Neural progenitor cell (in vitro differentiated cells): ENCODE results near the gene CCNY.

ENCODE experiments used
- EZH2 ChIP-seq: fragments of 200-600 bp; sonication (generic); IDR thresholded peaks from 2 replicates; pipeline ENCODE4 v1.6.1; 2017; ENCODE audit warnings: antibody characterized with exemption, mild to moderate bottlenecking, moderate library complexity
- EZH2phosphoT487 ChIP-seq: fragments of 200-600 bp; sonication (generic); IDR thresholded peaks from 2 replicates; pipeline ENCODE4 v1.6.1; 2017; ENCODE audit warnings: antibody characterized with exemption
- TF ChIP-seq, protein P1 (sequence below): fragments of 200-600 bp; sonication (generic); IDR thresholded peaks from 2 replicates; pipeline ENCODE4 v1.5.1; 2017; ENCODE audit warnings: antibody characterized with exemption, mild to moderate bottlenecking

DNA sequence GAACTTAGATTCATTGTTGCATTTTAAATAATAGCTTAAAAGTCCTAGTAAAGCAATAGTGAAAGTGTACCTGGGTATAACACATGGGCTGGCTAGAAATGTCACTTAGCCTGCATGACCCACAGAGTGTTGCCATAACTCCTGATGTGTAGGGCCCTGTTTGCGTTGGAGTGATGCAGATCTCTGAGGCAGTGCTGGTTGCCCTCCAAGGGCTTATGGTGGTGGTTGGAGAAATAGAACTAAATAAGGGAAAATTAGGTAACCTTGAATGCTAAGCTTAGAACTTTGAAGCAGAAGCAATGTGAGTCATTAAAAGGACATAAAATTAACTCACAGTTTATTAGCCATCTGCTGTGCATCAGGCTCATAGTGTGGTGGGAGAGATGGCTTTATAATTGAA lies 105.7 kb downstream of the CCNY start:
- TF ChIP-seq, protein P1, sequence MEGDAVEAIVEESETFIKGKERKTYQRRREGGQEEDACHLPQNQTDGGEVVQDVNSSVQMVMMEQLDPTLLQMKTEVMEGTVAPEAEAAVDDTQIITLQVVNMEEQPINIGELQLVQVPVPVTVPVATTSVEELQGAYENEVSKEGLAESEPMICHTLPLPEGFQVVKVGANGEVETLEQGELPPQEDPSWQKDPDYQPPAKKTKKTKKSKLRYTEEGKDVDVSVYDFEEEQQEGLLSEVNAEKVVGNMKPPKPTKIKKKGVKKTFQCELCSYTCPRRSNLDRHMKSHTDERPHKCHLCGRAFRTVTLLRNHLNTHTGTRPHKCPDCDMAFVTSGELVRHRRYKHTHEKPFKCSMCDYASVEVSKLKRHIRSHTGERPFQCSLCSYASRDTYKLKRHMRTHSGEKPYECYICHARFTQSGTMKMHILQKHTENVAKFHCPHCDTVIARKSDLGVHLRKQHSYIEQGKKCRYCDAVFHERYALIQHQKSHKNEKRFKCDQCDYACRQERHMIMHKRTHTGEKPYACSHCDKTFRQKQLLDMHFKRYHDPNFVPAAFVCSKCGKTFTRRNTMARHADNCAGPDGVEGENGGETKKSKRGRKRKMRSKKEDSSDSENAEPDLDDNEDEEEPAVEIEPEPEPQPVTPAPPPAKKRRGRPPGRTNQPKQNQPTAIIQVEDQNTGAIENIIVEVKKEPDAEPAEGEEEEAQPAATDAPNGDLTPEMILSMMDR, result no peak
- no peak for TF ChIP-seq EZH2
- TF ChIP-seq EZH2phosphoT487, result no peak
